Kidney (tissue), 14 donors: ENCODE results near the gene CRYZL1. TPM values are rescaled to one million over a fixed set of nuclear protein-coding genes. Genes with fewer than 3 reads are reported as not detected.
A peak's percentile ranks its signal among the peaks of the same experiment; 100 is the strongest.

Source experiments
- DNase-seq, 5 donors: peaks; one replicate each; pipeline ENCODE4 v3.0.0-alpha.2; 2013 to 2020
- FAIRE-seq: peaks from 2 replicates; lab custom pipeline; 2012; peaks lifted over from hg19 to GRCh38; lab: Jason Lieb, UNC
- H3K27ac ChIP-seq, 2 donors: one replicate each; pipeline ENCODE4 v1.7.0; 2013; ENCODE audit warnings: low read depth in 2 of 2, low read length in 2 of 2, inconsistent platforms in 1 of 2
- H3K27me3 ChIP-seq: one replicate; pipeline ENCODE4 v1.7.1; 2013; ENCODE audit warnings: low read length, inconsistent platforms; ENCODE audit not compliant: control insufficient read depth, insufficient read depth
- H3K36me3 ChIP-seq, 3 donors: one replicate each; pipeline versions ENCODE4 v1.7.0 to v1.7.1; 2013; ENCODE audit warnings: low read length in 3 of 3, control low read depth in 1 of 3, inconsistent platforms in 1 of 3; ENCODE audit not compliant: insufficient read depth in 3 of 3, control insufficient read depth in 2 of 3
- H3K4me1 ChIP-seq, 3 donors: one replicate each; pipeline versions ENCODE4 v1.7.0 to v1.7.1; 2013; ENCODE audit warnings: low read length in 3 of 3, inconsistent platforms in 1 of 3, low read depth in 1 of 3; ENCODE audit not compliant: control insufficient read depth in 2 of 3, insufficient read depth in 2 of 3
- H3K4me3 ChIP-seq, 3 donors: one replicate each; pipeline versions ENCODE4 v1.7.0 to v1.8.1; 2013; ENCODE audit warnings: low read length in 3 of 3, control low read depth in 1 of 3, inconsistent platforms in 1 of 3
- H3K9ac ChIP-seq, 3 donors: one replicate each; pipeline versions ENCODE4 v1.7.0 to v1.7.1; 2013; ENCODE audit warnings: low read length in 3 of 3, control low read depth in 1 of 3, inconsistent platforms in 1 of 3
- H3K9me3 ChIP-seq, 3 donors: one replicate each; pipeline versions ENCODE4 v1.7.0 to v1.7.1; 2013; ENCODE audit warnings: low read length in 3 of 3, control low read depth in 1 of 3, inconsistent platforms in 1 of 3; ENCODE audit not compliant: control insufficient read depth in 2 of 3, insufficient read depth in 1 of 3
- intact Hi-C: fragments of 100-400 bp; cut with DNase I; formaldehyde crosslinking; loops from one replicate; pipeline ENCODE4 v1.11.1; 2022
- polyA plus RNA-seq: library from polyadenylated mRNA; stranded (reverse); fragments of 350-450 nt; fragmentation: Illumina TruSeq; extraction: RNeasy Lipid Tissue Mini Kit (QIAGEN cat#74804); gene quantifications from one replicate; pipeline ENCODE4 v1.2.3, GENCODE V29; 2014; ENCODE audit warnings: low read depth, low replicate concordance; ENCODE audit not compliant: insufficient read depth
- total RNA-seq: library from RNA; stranded (reverse); fragmentation: NEBNext Ultra II Directional; extraction: Animal tissue kit (Norgen Biotek cat#: 25700); gene quantifications from one replicate; pipeline ENCODE4 v1.2.1, GENCODE V29; 2021
- TF ChIP-seq, protein P1 (sequence below): IDR thresholded peaks from 3 replicates; pipeline ENCODE4 v1.5.1; 2012; ENCODE audit warnings: mild to moderate bottlenecking, moderate library complexity, borderline replicate concordance; ENCODE audit not compliant: insufficient read depth; ENCODE audit errors: extremely low read depth
- donor health status: control.
- donor health status: control.
- donor health status: control.
- donor health status: control.
- donor health status: control.
- donor health status: DM: yes; HTN: yes; CAD: no.
- donor health status: Normal renal cell carcinoma (clear cell type).

The CRYZL1 gene
- total and polyA plus RNA-seq, 2 donors from 2014 or later: 34.1 to 40.8 TPM

DNA sequence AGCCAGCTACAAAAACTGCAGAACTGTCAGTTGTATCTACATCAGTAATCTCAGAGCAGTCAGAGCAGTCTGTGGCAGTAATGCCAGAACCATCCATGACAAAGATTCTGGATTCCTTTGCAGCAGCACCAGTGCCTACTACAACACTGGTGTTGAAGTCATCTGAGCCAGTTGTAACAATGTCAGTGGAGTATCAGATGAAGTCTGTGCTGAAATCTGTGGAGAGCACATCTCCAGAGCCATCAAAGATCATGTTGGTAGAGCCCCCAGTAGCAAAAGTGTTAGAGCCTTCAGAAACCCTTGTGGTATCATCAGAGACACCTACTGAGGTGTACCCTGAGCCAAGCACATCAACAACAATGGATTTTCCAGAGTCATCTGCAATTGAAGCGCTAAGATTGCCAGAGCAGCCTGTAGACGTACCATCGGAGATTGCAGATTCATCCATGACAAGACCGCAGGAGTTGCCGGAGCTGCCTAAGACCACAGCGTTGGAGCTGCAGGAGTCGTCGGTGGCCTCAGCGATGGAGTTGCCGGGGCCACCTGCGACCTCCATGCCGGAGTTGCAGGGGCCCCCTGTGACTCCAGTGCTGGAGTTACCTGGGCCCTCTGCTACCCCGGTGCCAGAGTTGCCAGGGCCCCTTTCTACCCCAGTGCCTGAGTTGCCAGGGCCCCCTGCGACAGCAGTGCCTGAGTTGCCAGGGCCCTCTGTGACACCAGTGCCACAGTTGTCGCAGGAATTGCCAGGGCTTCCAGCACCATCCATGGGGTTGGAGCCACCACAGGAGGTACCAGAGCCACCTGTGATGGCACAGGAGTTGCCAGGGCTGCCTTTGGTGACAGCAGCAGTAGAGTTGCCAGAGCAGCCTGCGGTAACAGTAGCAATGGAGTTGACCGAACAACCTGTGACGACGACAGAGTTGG is 91.4 kb downstream of the CRYZL1 start:
- no peak overlapping the region for H3K27ac ChIP-seq
- intact Hi-C loops: no loop called here
- TF ChIP-seq, protein P1, sequence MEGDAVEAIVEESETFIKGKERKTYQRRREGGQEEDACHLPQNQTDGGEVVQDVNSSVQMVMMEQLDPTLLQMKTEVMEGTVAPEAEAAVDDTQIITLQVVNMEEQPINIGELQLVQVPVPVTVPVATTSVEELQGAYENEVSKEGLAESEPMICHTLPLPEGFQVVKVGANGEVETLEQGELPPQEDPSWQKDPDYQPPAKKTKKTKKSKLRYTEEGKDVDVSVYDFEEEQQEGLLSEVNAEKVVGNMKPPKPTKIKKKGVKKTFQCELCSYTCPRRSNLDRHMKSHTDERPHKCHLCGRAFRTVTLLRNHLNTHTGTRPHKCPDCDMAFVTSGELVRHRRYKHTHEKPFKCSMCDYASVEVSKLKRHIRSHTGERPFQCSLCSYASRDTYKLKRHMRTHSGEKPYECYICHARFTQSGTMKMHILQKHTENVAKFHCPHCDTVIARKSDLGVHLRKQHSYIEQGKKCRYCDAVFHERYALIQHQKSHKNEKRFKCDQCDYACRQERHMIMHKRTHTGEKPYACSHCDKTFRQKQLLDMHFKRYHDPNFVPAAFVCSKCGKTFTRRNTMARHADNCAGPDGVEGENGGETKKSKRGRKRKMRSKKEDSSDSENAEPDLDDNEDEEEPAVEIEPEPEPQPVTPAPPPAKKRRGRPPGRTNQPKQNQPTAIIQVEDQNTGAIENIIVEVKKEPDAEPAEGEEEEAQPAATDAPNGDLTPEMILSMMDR: no peak
- no peak for FAIRE-seq
- H3K4me1 ChIP-seq: peaks cover 0 to 4% (median 2%) of the 10 kb centered on the region in 3 donors
- H3K9ac ChIP-seq: no peak overlapping the region
- H3K36me3 ChIP-seq: peaks cover 39 to 65% (median 50%) of the 10 kb centered on the region in 3 donors
- H3K4me3 ChIP-seq: no peak overlapping the region
- no peaks in the 10 kb centered on the region for H3K9me3 ChIP-seq
- no peak for DNase-seq
- no peaks in the 10 kb centered on the region for H3K27me3 ChIP-seq

DNA sequence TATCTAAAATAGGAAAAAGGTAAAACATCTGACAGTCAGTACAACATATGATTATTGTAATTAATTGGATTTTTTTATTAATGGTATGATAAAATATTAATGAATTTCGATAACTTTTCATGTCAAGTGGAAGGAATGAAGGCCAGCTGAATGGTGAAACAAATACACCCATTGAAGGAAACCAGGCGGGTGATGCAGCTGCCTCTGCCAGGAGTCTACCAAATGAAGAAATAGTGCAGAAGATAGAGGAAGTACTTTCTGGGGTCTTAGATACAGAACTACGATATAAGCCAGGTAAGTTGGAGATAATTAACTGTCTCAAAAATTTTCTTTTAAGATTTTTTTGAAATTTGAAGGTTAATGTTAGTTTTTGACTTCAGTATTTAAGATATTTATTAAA is 95.5 kb downstream of the CRYZL1 start:
- H3K4me1 ChIP-seq: peaks cover 0 to 5% (median 4%) of the 10 kb centered on the region in 3 donors
- no peak overlapping the region for H3K27ac ChIP-seq
- H3K9me3 ChIP-seq: no peaks in the 10 kb centered on the region
- no peaks in the 10 kb centered on the region for H3K27me3 ChIP-seq
- TF ChIP-seq, protein P1: no peak
- FAIRE-seq: no peak
- no peak for DNase-seq
- no peak overlapping the region for H3K4me3 ChIP-seq
- peaks cover 5 to 29% (median 13%) of the 10 kb centered on the region in 3 donors for H3K36me3 ChIP-seq
- H3K9ac ChIP-seq: no peak overlapping the region
- intact Hi-C loops: no loop called here

DNA sequence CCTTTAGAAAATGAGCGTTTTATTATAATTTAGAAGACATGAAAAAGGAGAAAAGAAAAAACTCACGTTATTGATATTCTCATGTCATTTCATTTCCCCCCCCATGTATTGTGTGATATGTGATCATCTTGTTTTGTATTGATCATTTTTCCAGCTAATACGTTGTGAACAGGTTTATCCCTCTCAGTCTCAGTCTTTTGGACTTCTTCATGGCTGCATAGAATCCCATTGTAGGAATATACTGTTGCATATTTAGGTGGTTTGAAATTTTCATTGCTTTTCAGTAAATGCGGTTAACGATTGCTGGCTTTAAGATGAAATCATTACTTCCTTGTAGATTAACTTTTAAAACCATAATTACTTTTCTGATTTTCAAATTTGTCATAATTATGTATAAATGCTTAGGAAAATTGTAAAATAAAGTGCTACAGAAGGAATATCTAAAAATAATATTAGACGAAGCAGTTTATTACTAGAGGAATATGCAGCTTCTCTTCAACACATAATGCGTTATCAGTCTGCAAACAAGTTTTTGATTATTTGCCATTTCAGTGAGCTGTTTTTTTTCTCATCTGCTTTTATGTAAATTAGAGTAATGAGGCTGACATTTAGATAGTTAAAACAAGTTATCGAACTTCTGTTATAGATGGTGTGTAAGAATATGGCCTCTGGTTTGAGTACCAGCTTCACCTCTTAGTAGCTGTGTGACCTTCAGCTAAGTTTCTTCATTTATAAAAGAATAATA is 96.9 kb downstream of the CRYZL1 start:
- Histone ChIP-seq H3K27me3 (no peaks in the 10 kb centered on the region), H3K9ac (peak overlapping the region; percentile 43 to 96 (median 93)), H3K9me3 (no peaks in the 10 kb centered on the region), H3K4me3 (peak overlapping the region; percentile 89 to 100 (median 100)), H3K36me3 (peaks cover under 1 to 14% (median 3%) of the 10 kb centered on the region in 3 donors), H3K4me1 (peaks cover 0 to 6% (median 4%) of the 10 kb centered on the region in 3 donors), H3K27ac (no peak overlapping the region)
- DNase-seq (no peak), FAIRE-seq (no peak)
- intact Hi-C loops: no loop called here
- TF ChIP-seq, protein P1: no peak
